Right lobe of liver (tissue), 6 donors: ENCODE data around the gene SOBP. TPM values are rescaled to one million over a fixed set of nuclear protein-coding genes. Genes with fewer than 3 reads are reported as not detected.
A peak's percentile ranks its signal among the peaks of the same experiment; 100 is the strongest.

Experiments used
- ATAC-seq, 4 donors: fragments of 200-7000 bp; cut with Tn5 transposase; one replicate each; pipeline ENCODE4 v1.9.1; 2020; ENCODE audit warnings: mild to moderate bottlenecking in 4 of 4, moderate library complexity in 4 of 4
- DNase-seq, 3 donors: peaks; one replicate each; pipeline ENCODE4 v3.0.0-alpha.2; 2020
- H3K27ac ChIP-seq, 3 donors: fragments of 200-600 bp; one replicate each; pipeline ENCODE4 v1.8.0; 2022
- H3K27me3 ChIP-seq, 2 donors: fragments of 200-600 bp; one replicate each; pipeline ENCODE4 v1.8.0; 2022
- H3K36me3 ChIP-seq, 4 donors: fragments of 200-600 bp; sonication (generic) in 1 of 4; one replicate each; pipeline versions ENCODE4 v1.5.1 to v1.8.0; 2017 to 2022; ENCODE audit warnings: control low read depth in 1 of 4
- H3K4me1 ChIP-seq, 4 donors: fragments of 200-600 bp; sonication (generic) in 1 of 4; one replicate each; pipeline versions ENCODE4 v1.5.1 to v1.8.0; 2017 to 2022; ENCODE audit warnings: control low read depth in 1 of 4
- H3K4me3 ChIP-seq, 3 donors: fragments of 200-600 bp; one replicate each; pipeline ENCODE4 v1.8.0; 2022
- H3K9me3 ChIP-seq, 4 donors: fragments of 200-600 bp; sonication (generic) in 1 of 4; one replicate each; pipeline versions ENCODE4 v1.5.1 to v1.8.0; 2017 to 2022; ENCODE audit warnings: control low read depth in 1 of 4
- CTCF ChIP-seq, 4 donors: fragments of 200-600 bp in 3 of 4; fragments of 450-650 bp in 1 of 4; IDR thresholded peaks; one replicate each; pipeline versions ENCODE4 v1.5.1 to v1.8.0; 2016 to 2022; ENCODE audit warnings: antibody characterized with exemption in 4 of 4, mild to moderate bottlenecking in 2 of 4
- POLR2A ChIP-seq: fragments of 450-650 bp; IDR thresholded peaks from one replicate; pipeline ENCODE4 v1.6.1; 2017; ENCODE audit warnings: antibody characterized with exemption, mild to moderate bottlenecking
- WGBS: methylation state at CpG from one replicate; pipeline ENCODE4 v1.1.6; 2018; ENCODE audit warnings: low coverage, low lambda C conversion rate; ENCODE audit not compliant: insufficient coverage; ENCODE audit errors: missing lambda C conversion rate; 5-methylcytosine and 5-hydroxymethylcytosine counted together
- intact Hi-C, 2 donors: fragments of 100-400 bp; cut with DNase I; formaldehyde crosslinking; loops; one replicate each; pipeline versions ENCODE4 v1.11.2 to v1.14.1; 2022
- total RNA-seq, 6 experiments: library from RNA; depleted of rRNA in 2 of 6; stranded (reverse); fragments of >200 nt in 2 of 6; fragmentation: NEBNext Ultra II Directional in 3 of 6; extraction: Animal tissue kit (Norgen Biotek cat#: 25700) in 3 of 6; gene quantifications; one replicate each; pipeline versions ENCODE4 v1.1.0 to v1.2.4, GENCODE V29; 2016 to 2023
- donor health status: DM: no; HTN: yes; CAD: no.
- donor health status: DM: no; HTN: no; CAD: no.
- donor health status: DM: no; HTN: no; CAD: no.
- donor health status: DM: no; HTN: yes; CAD: no.
- donor health status: DM: no; HTN: yes; CAD: no.

The SOBP gene
- total RNA-seq, 6 experiments from 2014 or later = 1.3 to 3.5 (median 1.6) TPM

GRCh38 chr6:107491138-107491609 is 1.3 kb downstream of the SOBP start:
- no peak overlapping the region for H3K27ac ChIP-seq
- 7% methylated on average over 5 of the region's 38 CpGs for WGBS
- no peak for TF ChIP-seq CTCF (IDR thresholded peaks at IDR 0.05)
- TF ChIP-seq POLR2A = no peak
- DNase-seq = peak; percentile 63 to 69 (median 65)
- H3K27me3 ChIP-seq = no peaks in the 10 kb centered on the region
- H3K9me3 ChIP-seq = no peaks in the 10 kb centered on the region
- H3K36me3 ChIP-seq = no peaks in the 10 kb centered on the region
- H3K4me1 ChIP-seq = peaks cover 0 to 15% (median 0%) of the 10 kb centered on the region in 4 donors
- peak overlapping the region; percentile 56 to 63 (median 60) for H3K4me3 ChIP-seq
- intact Hi-C loops = no loop called here
- peak; percentile 51 to 64 (median 56) for ATAC-seq

GRCh38 chr6:107491760-107492660 is 2.1 kb downstream of the SOBP start:
- ATAC-seq (peak in 2 of 4 donors; percentile 12 to 46), DNase-seq (peak in 1 of 3 donors; percentile 58)
- no peaks in the 10 kb centered on the region for H3K27me3 ChIP-seq
- intact Hi-C loops = no loop called here
- peaks cover 0 to 15% (median 0%) of the 10 kb centered on the region in 4 donors for H3K4me1 ChIP-seq
- H3K36me3 ChIP-seq = no peaks in the 10 kb centered on the region
- H3K27ac ChIP-seq = no peak overlapping the region
- WGBS = 31% methylated on average over 14 of the region's 14 CpGs
- peak overlapping the region in 2 of 3 donors; percentile 60 to 63 for H3K4me3 ChIP-seq
- TF ChIP-seq CTCF (IDR thresholded peaks at IDR 0.05) = no peak
- TF ChIP-seq POLR2A = no peak
- H3K9me3 ChIP-seq = no peaks in the 10 kb centered on the region

GRCh38 chr6:107493158-107494057 is 3.5 kb downstream of the SOBP start:
- Histone ChIP-seq H3K36me3 (no peaks in the 10 kb centered on the region), H3K9me3 (no peaks in the 10 kb centered on the region), H3K27me3 (no peaks in the 10 kb centered on the region), H3K4me3 (no peak overlapping the region), H3K4me1 (peaks cover 0 to 11% (median 0%) of the 10 kb centered on the region in 4 donors), H3K27ac (no peak overlapping the region)
- TF ChIP-seq CTCF (IDR thresholded peaks at IDR 0.05) = no peak
- no peak for TF ChIP-seq POLR2A
- no peak for ATAC-seq
- no peak for DNase-seq
- intact Hi-C loops = no loop called here
- WGBS = 44% methylated on average over 12 of the region's 12 CpGs

- Histone ChIP-seq H3K4me3 (no peak overlapping the region), H3K27me3 (no peaks in the 10 kb centered on the region), H3K36me3 (no peaks in the 10 kb centered on the region), H3K9me3 (no peaks in the 10 kb centered on the region), H3K27ac (no peak overlapping the region), H3K4me1 (peaks cover 0 to 5% (median 0%) of the 10 kb centered on the region in 4 donors)
- TF ChIP-seq POLR2A (no peak), CTCF (IDR thresholded peaks at IDR 0.05) (no peak)
- DNase-seq (no peak), ATAC-seq (peak in 1 of 4 donors; percentile 13)
- 53% methylated on average over 7 of the region's 7 CpGs for WGBS
- intact Hi-C loops = no loop called here
Measured at GRCh38 chr6:107495196-107495643, 5.3 kb downstream of the SOBP start.
